GM13976 (cell line): ENCODE results near the gene MB.

Source experiments
- DNase-seq: peaks from one replicate; pipeline ENCODE4 v3.0.0; 2012; ENCODE audit warnings: low spot score
- CTCF ChIP-seq: IDR thresholded peaks from 2 replicates; pipeline ENCODE4 v1.5.1; 2012; ENCODE audit warnings: borderline replicate concordance, mild to moderate bottlenecking; ENCODE audit not compliant: insufficient read depth; ENCODE audit errors: extremely low read depth, missing control alignments, control extremely low read depth
- in situ Hi-C: fragments of 300-500 bp; cut with MboI; formaldehyde crosslinking; loops from one replicate; pipeline ENCODE4 v1.12.0; 2022; ENCODE audit warnings: low sequenced_read_pairs, mixed read lengths, inconsistent platforms; ENCODE audit not compliant: unreplicated experiment

The MB gene

GRCh38 chr22:35618427-35619223 lies 1.5 kb upstream of the MB start:
- in situ Hi-C loops = no loop called here
- TF ChIP-seq CTCF = no peak
- DNase-seq = no peak

GRCh38 chr22:35616043-35616442 lies 1.1 kb downstream of the MB start:
- in situ Hi-C loops = no loop called here
- no peak for TF ChIP-seq CTCF
- no peak for DNase-seq

- in situ Hi-C loops = no loop called here
- no peak for TF ChIP-seq CTCF
- no peak for DNase-seq
Observed at GRCh38 chr22:35615156-35615555, 2.0 kb downstream of the MB start.

- TF ChIP-seq CTCF = no peak
Observed at GRCh38 chr22:35614404-35614803, 2.7 kb downstream of the MB start.

GRCh38 chr22:35612903-35613302 lies 4.2 kb downstream of the MB start:
- no peak for DNase-seq
- in situ Hi-C loops = no loop called here
- TF ChIP-seq CTCF = no peak

More at GRCh38 chr22:35614404-35614803, 2.7 kb downstream of the MB start:
- in situ Hi-C loops = no loop called here
- no peak for DNase-seq

- no peak for TF ChIP-seq CTCF
- DNase-seq = no peak
- in situ Hi-C loops = no loop called here
Observed at GRCh38 chr22:35611891-35612576, 5.1 kb downstream of the MB start.
